ENCODE data around the gene LDHB.
"Not testable (repeated sequence)": the region's sequence is repeated elsewhere in the genome, so short reads cannot be mapped to it uniquely, and the experiment has no call there.

Gene LDHB

DNA sequence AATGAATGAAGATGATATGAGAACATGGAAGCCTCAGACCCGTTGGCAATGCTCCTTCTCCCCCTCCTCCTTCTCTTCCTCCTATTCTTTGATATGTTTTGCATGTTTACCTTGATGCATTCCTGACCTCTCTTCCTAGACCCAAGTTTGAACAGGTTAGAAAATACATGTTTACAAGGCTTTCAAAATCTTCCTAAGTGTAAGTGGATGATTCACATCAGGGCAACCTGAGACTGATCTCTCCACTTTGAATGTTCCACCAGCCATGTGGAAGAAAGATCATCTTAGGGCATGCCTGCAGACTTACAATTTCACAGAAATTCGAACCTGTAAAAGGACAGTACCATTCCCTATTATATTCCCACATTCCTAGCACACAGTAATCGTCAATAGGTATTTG lies 18.0 kb upstream of the LDHB start:
- H3K27ac ChIP-seq (ENCODE audit: poor library complexity, severe bottlenecking) = no peak overlapping the region
- TF ChIP-seq, protein P1, sequence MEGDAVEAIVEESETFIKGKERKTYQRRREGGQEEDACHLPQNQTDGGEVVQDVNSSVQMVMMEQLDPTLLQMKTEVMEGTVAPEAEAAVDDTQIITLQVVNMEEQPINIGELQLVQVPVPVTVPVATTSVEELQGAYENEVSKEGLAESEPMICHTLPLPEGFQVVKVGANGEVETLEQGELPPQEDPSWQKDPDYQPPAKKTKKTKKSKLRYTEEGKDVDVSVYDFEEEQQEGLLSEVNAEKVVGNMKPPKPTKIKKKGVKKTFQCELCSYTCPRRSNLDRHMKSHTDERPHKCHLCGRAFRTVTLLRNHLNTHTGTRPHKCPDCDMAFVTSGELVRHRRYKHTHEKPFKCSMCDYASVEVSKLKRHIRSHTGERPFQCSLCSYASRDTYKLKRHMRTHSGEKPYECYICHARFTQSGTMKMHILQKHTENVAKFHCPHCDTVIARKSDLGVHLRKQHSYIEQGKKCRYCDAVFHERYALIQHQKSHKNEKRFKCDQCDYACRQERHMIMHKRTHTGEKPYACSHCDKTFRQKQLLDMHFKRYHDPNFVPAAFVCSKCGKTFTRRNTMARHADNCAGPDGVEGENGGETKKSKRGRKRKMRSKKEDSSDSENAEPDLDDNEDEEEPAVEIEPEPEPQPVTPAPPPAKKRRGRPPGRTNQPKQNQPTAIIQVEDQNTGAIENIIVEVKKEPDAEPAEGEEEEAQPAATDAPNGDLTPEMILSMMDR (IDR thresholded peaks at IDR 0.05; ENCODE audit: poor library complexity, severe bottlenecking) = no peak
- no peak for DNase-seq (ENCODE audit: low spot score)
- H3K9me3 ChIP-seq (ENCODE audit: severe bottlenecking) = no peaks in the 10 kb centered on the region
- peaks cover 5% of the 10 kb centered on the region for H3K4me1 ChIP-seq (ENCODE audit: insufficient read depth, poor library complexity, severe bottlenecking)
- ATAC-seq (ENCODE audit: low read depth) = no peak
- no peak overlapping the region for H3K4me3 ChIP-seq (ENCODE audit: severe bottlenecking)
- no peaks in the 10 kb centered on the region for H3K27me3 ChIP-seq (ENCODE audit: insufficient read depth, poor library complexity, severe bottlenecking)
- H3K36me3 ChIP-seq (ENCODE audit: low read depth) = no peaks in the 10 kb centered on the region

GRCh38 chr12:21675096-21675495 lies 17.5 kb upstream of the LDHB start:
- no peak for ATAC-seq (ENCODE audit: low read depth)
- H3K9me3 ChIP-seq (ENCODE audit: severe bottlenecking) = no peaks in the 10 kb centered on the region
- TF ChIP-seq, protein P1 (IDR thresholded peaks at IDR 0.05; ENCODE audit: poor library complexity, severe bottlenecking) = no peak
- no peaks in the 10 kb centered on the region for H3K27me3 ChIP-seq (ENCODE audit: insufficient read depth, poor library complexity, severe bottlenecking)
- peaks cover 5% of the 10 kb centered on the region for H3K4me1 ChIP-seq (ENCODE audit: insufficient read depth, poor library complexity, severe bottlenecking)
- no peak overlapping the region for H3K27ac ChIP-seq (ENCODE audit: poor library complexity, severe bottlenecking)
- no peaks in the 10 kb centered on the region for H3K36me3 ChIP-seq (ENCODE audit: low read depth)
- no peak overlapping the region for H3K4me3 ChIP-seq (ENCODE audit: severe bottlenecking)
- no peak for DNase-seq (ENCODE audit: low spot score)

DNA sequence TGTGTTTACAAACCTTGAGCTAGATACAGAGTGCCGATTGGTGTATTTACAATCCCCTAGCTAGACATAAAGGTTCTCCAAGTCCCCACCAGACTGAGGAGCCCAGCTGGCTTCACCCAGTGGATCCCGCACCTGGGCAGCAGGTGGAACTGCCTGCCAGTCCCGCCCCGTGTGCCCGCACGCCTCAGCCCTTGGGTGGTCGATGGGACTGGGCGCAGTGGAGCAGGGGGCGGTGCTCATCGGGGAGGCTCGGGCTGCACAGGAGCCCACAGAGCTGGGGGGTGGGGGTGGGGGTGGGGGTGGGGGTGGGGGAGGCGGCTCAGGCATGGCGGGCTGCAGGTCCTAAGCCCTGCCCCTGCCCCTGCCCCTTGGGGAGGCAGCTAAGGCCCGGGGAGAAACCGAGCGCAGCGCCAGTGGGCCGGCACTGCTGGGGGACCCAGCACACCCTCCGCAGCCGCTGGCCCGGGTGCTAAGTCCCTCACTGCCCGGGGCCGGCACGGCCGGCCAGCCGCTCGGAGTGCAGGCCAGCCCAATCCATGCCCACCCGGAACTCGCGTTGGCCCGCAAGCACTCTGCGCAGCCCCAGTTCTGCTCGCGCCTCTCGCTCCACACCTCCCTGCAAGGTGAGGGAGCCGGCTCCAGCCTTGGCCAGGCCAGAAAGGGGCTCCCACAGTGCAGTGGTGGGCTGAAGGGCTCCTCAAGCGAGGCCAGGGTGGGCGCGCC lies 16.3 kb upstream of the LDHB start:
- H3K9me3 ChIP-seq (ENCODE audit: severe bottlenecking); ATAC-seq (ENCODE audit: low read depth); H3K36me3 ChIP-seq (ENCODE audit: low read depth); H3K27ac ChIP-seq (ENCODE audit: poor library complexity, severe bottlenecking); H3K27me3 ChIP-seq (ENCODE audit: insufficient read depth, poor library complexity, severe bottlenecking); H3K4me1 ChIP-seq (ENCODE audit: insufficient read depth, poor library complexity, severe bottlenecking); H3K4me3 ChIP-seq (ENCODE audit: severe bottlenecking); DNase-seq (ENCODE audit: low spot score): not testable (repeated sequence)

DNA sequence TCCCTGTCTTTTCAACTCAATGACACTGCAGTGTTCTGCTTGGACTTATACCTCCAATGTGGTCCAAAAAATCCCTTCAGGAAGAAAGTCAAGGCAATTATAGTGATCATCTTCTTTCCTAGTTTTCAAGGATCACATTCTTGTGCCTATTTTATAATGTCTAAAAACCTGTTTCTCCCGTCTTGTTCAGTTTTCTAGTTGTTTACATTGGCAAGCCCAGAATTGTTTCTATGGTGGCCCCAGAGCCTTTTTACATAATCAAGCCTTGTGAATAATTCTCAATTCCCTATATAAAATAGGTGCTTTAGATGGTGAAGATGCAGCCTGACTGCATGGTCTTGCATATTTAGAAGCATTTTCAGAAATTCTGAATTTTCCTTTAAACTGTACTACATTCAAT lies 14.5 kb upstream of the LDHB start:
- TF ChIP-seq, protein P1 (IDR thresholded peaks at IDR 0.05; ENCODE audit: poor library complexity, severe bottlenecking) = no peak
- no peaks in the 10 kb centered on the region for H3K36me3 ChIP-seq (ENCODE audit: low read depth)
- no peaks in the 10 kb centered on the region for H3K27me3 ChIP-seq (ENCODE audit: insufficient read depth, poor library complexity, severe bottlenecking)
- peaks cover 5% of the 10 kb centered on the region for H3K4me1 ChIP-seq (ENCODE audit: insufficient read depth, poor library complexity, severe bottlenecking)
- no peak overlapping the region for H3K27ac ChIP-seq (ENCODE audit: poor library complexity, severe bottlenecking)
- H3K9me3 ChIP-seq (ENCODE audit: severe bottlenecking) = no peaks in the 10 kb centered on the region
- H3K4me3 ChIP-seq (ENCODE audit: severe bottlenecking) = no peak overlapping the region
- ATAC-seq (ENCODE audit: low read depth) (no peak), DNase-seq (ENCODE audit: low spot score) (no peak)

DNA sequence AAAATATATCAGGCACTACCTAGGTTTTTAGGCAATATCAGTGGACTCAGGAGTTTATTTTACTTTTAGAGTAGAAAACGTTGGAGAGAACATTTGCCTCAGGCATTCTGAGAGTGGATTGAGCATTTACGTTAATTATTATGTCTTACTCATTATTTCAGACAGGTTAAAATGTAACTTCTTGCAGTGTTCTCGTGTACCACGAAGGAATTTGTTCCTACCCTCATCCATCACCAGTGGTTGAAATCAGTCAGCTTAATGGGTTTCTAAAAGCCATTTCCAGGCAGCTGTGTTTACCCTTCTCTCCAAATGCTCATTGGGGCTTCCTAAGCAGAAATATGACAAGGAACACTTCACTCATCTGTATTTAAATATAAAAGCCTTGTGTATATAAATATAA lies 9.1 kb upstream of the LDHB start:
- Histone ChIP-seq H3K4me1 (ENCODE audit: insufficient read depth, poor library complexity, severe bottlenecking) (no peaks in the 10 kb centered on the region), H3K27ac (ENCODE audit: poor library complexity, severe bottlenecking) (no peak overlapping the region), H3K36me3 (ENCODE audit: low read depth) (no peaks in the 10 kb centered on the region), H3K27me3 (ENCODE audit: insufficient read depth, poor library complexity, severe bottlenecking) (no peaks in the 10 kb centered on the region), H3K9me3 (ENCODE audit: severe bottlenecking) (no peaks in the 10 kb centered on the region), H3K4me3 (ENCODE audit: severe bottlenecking) (no peak overlapping the region)
- no peak for DNase-seq (ENCODE audit: low spot score)
- ATAC-seq (ENCODE audit: low read depth) = no peak
- TF ChIP-seq, protein P1 (IDR thresholded peaks at IDR 0.05; ENCODE audit: poor library complexity, severe bottlenecking) = no peak

Data from RWPE2 (cell line).